IgD-negative memory B cell (primary cell): ENCODE data around the gene PGGT1B. TPM values are rescaled to one million over a fixed set of nuclear protein-coding genes. Genes with fewer than 3 reads are reported as not detected.
A peak's percentile ranks its signal among the peaks of the same experiment; 100 is the strongest.

Source experiments
- H3K27ac Mint-ChIP-seq, 3 donors: one replicate each; pipeline ENCODE4 v1.8.0; 2020 to 2022; ENCODE audit warnings: mild to moderate bottlenecking in 3 of 3, mixed read lengths in 3 of 3, moderate library complexity in 1 of 3
- H3K27me3 Mint-ChIP-seq: one replicate; pipeline ENCODE4 v1.8.0; 2021; ENCODE audit warnings: mixed read lengths
- H3K36me3 Mint-ChIP-seq: one replicate; pipeline ENCODE4 v1.8.0; 2020; ENCODE audit warnings: mild to moderate bottlenecking, mixed read lengths
- H3K4me1 Mint-ChIP-seq, 3 donors: one replicate each; pipeline ENCODE4 v1.8.0; 2020 to 2022; ENCODE audit warnings: mixed read lengths in 3 of 3, mild to moderate bottlenecking in 1 of 3
- H3K4me3 Mint-ChIP-seq, 4 donors: one replicate each; pipeline ENCODE4 v1.8.0; 2020 to 2022; ENCODE audit warnings: mild to moderate bottlenecking in 4 of 4, mixed read lengths in 4 of 4, moderate library complexity in 3 of 4
- H3K9me3 Mint-ChIP-seq, 3 donors: one replicate each; pipeline ENCODE4 v1.8.0; 2020 to 2021; ENCODE audit warnings: mixed read lengths in 3 of 3, mild to moderate bottlenecking in 1 of 3
- polyA plus RNA-seq: library from polyadenylated mRNA; unstranded; fragments of 300-500 nt; fragmentation: Illumina TruSeq; gene quantifications from one replicate; pipeline ENCODE4 v1.2.3, GENCODE V29; 2021

The PGGT1B gene
- polyA plus RNA-seq, 1 donor from 2014 or later = 13.3 TPM

DNA sequence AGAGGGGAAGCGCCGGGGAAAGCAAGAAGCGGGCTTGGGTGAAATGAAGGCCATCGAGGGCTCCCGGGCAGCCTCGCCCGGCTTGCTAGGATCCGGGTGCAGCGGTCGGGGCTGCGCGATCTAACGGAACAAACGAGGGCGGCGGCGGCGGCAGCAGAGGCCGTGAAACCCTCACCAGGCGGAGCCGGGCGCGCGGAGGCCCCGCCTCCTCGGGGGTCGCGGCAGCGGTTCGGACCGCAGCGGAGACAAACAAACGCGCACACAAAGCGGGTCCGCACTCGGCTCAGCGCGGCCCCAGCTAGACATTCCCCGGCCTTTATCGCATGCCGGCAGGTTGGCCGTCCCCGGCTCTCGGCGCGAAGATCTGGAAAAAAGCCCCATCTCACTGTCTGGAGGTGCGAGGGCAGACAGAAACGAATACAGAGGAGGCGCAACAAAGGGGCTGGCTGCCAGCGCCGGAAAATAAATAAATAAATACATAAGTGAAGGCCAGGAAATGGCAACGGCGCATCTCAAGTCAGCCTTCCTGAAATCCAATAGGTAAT, 82.4 kb downstream of the PGGT1B start:
- Mint-ChIP-seq H3K4me1 (peaks cover 2 to 19% (median 6%) of the 10 kb centered on the region in 3 donors), H3K36me3 (peaks cover 2% of the 10 kb centered on the region), H3K9me3 (peaks cover 2 to 3% (median 2%) of the 10 kb centered on the region in 3 donors), H3K27me3 (peaks cover 43% of the 10 kb centered on the region), H3K4me3 (peak overlapping the region; percentile 79 to 95 (median 85)), H3K27ac (peak overlapping the region in 1 of 3 donors; percentile 62)

DNA sequence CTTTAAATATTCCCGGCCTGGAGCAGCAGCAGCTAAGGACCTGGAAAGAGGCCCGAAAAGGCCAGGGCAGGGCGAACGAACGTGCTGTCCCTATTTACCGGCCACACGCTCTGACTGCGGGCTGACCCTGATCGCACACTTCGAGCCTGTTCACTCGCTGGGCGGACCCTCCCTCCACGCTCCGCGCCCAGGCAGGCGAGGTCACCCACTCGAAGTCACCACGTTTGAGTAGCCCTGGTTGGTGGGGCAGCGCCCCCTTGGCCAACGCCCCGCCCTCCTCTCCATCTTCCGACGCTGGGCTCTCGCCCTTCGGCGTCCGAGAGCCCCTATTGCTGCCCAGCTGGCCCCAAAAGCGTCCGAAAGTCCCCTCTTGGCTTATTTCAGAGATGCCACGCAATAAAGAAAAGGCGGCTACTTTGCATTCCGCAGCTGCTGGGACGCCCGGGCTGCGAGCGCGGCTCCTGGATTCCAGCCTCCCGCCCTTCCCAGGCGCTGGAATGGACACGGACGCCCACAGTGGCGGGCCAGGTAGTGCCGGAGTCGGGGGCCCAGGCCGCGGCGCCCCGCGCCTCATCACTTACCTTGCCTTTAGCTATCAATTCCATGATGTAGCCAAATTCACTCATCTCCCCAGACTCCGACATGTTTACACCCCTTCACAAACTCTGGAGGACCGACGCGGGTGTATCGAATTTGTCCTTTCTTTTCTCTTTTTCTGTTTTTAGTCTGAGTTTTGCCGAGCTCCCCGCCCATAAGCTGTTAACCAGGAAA, 83.1 kb downstream of the PGGT1B start:
- Mint-ChIP-seq H3K27ac (peak overlapping the region in 1 of 3 donors; percentile 62), H3K9me3 (peaks cover 2 to 3% (median 2%) of the 10 kb centered on the region in 3 donors), H3K4me1 (peaks cover 2 to 19% (median 6%) of the 10 kb centered on the region in 3 donors), H3K36me3 (peaks cover 2% of the 10 kb centered on the region), H3K27me3 (peaks cover 44% of the 10 kb centered on the region), H3K4me3 (peak overlapping the region; percentile 79 to 95 (median 85))

DNA sequence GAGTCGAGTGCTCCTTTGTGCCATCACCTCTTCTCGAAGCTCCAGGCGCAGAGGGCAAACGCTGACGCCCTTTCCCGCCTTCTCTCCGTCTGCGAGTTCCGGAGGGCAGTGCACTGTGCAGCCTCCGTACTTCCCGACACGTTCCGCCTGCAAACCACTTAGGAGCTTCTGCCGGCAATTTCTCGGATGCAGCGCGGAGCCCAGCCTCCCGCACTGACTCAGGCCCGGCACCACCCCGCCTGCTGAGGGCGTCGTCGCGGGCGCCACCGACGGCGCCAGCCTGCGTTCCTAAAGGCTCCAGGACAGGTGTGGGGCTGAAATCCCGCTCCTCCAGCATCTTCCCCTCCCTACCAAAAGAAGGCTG, 83.7 kb downstream of the PGGT1B start:
- Mint-ChIP-seq H3K27me3 (peaks cover 45% of the 10 kb centered on the region), H3K4me1 (peaks cover 2 to 19% (median 5%) of the 10 kb centered on the region in 3 donors), H3K27ac (peak overlapping the region in 1 of 3 donors; percentile 73), H3K9me3 (peaks cover 0 to 2% (median under 1%) of the 10 kb centered on the region in 3 donors), H3K4me3 (peak overlapping the region; percentile 17 to 80 (median 62)), H3K36me3 (peaks cover 2% of the 10 kb centered on the region)

DNA sequence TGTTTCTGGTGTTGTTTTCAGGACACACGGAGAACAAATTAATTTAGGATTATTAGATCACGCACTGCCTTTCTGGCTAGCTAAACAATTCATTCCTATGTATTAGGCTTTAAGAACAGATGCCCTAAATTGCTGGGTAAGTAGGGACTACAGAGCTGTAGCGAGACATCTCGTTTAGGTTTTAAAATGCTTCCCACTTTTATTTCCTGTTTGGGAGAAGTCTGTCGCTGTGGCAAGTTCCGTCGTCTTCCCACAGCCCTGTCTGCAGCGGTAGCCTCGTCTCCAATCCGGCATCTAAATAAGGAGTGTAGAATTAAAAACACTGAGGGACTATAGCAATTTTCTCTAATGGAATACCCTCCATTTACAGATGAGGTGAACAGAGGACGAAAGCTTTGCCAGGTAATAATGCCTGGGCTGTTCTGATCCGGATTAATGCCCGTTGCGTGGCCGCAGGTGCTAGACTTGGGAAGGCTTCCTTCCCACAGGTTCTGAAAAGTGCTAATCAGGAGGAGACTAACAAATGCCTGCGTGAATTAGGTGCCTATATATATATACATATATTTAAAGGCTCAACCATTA, 91.7 kb downstream of the PGGT1B start:
- Mint-ChIP-seq H3K27ac (peak overlapping the region in 1 of 3 donors; percentile 66), H3K4me1 (peaks cover 7 to 10% (median 9%) of the 10 kb centered on the region in 3 donors), H3K4me3 (peak overlapping the region; percentile 77 to 95 (median 89)), H3K36me3 (no peaks in the 10 kb centered on the region), H3K9me3 (peaks cover 3 to 8% (median 8%) of the 10 kb centered on the region in 3 donors), H3K27me3 (peaks cover 36% of the 10 kb centered on the region)

DNA sequence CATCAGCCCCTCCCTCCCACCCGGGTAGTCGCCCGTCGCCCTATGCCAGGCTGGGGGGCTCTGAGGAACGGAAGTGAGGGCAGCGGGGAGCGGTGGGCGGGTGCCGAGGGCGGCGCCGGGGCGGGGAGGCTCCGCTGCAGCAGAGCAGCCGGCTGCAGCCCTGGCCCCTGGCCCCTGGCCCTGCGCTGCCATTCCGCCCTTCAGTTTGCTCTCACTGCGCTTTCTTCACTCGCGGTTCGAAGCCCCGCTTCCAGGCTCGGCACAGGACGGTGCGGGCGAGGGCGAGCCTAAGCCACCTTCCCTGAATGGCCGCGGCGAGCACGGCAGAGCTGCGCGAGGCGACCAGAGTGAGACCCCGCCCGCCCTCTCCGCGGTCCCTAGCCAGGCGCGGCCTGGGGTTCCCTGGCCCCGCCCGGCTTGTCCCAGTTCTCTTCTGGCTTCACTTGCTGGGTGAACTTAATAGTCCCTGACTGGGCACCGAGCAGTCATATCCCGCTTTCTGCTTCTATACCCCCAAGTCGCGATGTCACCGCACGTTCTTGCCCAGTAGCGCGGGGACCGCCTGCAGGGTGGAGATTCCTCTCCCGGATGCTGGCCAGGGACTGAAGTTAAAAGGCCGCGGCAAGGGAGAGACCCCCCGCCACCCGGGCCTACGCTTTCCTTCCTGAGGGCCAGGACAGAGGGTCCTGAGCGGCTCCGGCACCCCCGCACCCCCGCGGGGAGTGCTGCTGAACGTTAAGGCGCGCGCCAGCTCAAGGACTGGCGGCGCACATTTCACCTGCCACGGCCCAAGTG, 92.3 kb downstream of the PGGT1B start:
- peaks cover 36% of the 10 kb centered on the region for H3K27me3 Mint-ChIP-seq
- H3K9me3 Mint-ChIP-seq = peaks cover 3 to 8% (median 8%) of the 10 kb centered on the region in 3 donors
- peak overlapping the region; percentile 86 to 95 (median 90) for H3K4me3 Mint-ChIP-seq
- peak overlapping the region in 1 of 3 donors; percentile 66 for H3K27ac Mint-ChIP-seq
- H3K4me1 Mint-ChIP-seq = peaks cover 7 to 10% (median 9%) of the 10 kb centered on the region in 3 donors
- no peaks in the 10 kb centered on the region for H3K36me3 Mint-ChIP-seq

DNA sequence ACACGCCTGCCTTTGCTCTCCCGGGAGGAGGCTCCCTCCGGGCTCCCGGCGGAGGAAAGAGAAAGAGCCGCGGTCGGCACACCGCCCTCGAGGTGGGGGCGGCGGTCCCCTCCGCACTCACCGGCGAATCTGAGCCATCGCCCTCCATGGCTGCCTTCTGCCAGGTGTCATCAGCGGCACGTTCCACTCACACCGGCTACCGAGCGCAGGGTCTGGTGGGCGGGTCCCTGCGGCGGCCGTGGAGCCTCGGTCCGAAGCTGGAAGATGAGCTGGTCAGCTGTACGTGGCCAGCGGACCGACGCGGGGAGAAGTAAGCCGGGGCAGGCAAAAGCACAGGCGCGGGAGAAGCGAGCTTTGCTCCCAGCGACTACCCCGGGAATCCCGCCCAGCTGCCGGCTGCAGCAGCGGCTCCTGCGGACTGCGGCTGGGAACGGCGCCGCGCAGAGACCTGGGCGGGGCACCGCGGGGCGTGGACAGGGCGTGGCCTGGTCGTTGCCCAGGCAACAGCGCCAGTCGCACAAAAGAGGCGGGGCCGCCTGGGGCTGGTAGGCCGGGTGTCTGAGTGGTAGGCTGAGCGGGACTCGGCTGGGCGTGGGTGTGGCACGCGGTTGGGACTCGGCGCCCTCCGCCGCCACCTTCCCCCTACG, 93.1 kb downstream of the PGGT1B start, which contains the start of gene TRIM36:
Gene TRIM36 (minus strand): TSS at position 422 of the 647 bp plus-strand sequence. CDS start 274 bp downstream, at position 148.
- H3K9me3 Mint-ChIP-seq = peaks cover 3 to 12% (median 8%) of the 10 kb centered on the region in 3 donors
- H3K27me3 Mint-ChIP-seq = peaks cover 34% of the 10 kb centered on the region
- H3K27ac Mint-ChIP-seq = peak within 1 kb of the TSS; percentile 58 to 78 (median 66)
- peak within 1 kb of the TSS; percentile 86 to 95 (median 90) for H3K4me3 Mint-ChIP-seq
- H3K4me1 Mint-ChIP-seq = peaks cover 7 to 10% (median 9%) of the 10 kb centered on the region in 3 donors
- no peaks in the 10 kb centered on the region for H3K36me3 Mint-ChIP-seq

DNA sequence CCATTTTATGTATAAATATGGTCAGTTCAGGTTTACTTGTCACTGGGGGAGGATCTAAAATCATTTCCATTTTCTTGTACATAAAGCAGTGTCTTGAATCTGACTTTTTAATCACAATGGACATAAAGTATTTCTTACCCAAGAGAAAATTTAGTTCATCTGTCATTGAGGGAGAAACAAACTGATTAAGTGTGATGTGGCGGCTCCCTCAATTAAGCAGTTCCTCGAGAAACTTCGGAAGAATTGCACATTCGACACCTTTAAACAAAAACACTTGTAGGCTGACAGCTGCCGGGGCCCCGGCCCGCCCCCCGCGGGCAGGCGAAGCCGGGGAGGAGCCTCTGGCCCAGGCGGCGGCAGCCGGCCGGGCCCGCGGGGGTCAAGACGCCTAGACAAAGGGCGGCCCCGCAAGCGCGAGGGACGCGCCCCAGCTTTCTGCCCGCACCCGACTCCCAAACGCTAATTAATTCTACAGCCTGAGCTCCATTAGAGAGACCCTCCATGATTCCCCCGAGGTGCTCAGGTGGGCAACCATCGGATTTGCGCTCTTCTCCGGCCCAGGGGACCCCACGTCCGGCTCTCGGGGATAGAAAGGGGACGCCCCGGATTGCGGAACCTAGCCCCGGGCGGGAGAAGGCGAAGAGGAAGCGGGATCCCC, 93.7 kb downstream of the PGGT1B start:
- H3K27me3 Mint-ChIP-seq = peaks cover 28% of the 10 kb centered on the region
- H3K27ac Mint-ChIP-seq = peak overlapping the region in 2 of 3 donors; percentile 23 to 58

DNA sequence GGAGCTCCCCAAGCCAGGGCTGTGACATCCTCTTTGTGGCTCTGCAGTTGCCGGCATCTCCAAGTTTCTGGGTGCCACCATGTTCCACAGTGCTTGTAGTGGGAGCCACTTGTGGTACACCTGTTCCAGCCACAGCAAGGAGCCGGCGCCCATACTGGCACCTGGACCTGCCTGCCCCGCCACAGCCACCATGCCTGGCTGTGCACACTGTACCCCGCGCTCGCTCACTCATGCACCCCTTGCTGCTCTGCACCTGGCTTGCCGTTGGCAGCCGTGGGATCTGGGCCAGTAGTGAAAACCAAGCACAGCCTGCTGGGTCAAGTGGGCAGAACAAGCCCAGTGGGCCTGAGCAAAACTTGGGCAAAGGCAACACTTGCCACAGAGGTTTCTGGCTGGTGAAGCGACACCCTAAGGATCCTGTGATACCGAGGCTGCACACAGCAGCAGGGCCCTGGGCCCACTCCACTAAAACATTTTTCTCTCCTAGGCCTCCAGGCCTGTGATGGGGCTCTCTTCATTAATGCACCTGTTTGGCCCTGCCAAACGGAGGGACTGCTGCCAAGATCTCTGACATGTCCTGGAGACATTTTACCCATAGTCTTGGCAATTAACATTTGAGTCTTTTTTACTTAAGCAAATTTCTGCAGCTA, 95.8 kb downstream of the PGGT1B start:
- Mint-ChIP-seq H3K27me3 (peaks cover 15% of the 10 kb centered on the region), H3K4me1 (peaks cover 7 to 10% (median 9%) of the 10 kb centered on the region in 3 donors), H3K27ac (no peak overlapping the region), H3K9me3 (peaks cover 5 to 15% (median 8%) of the 10 kb centered on the region in 3 donors), H3K36me3 (peaks cover 1% of the 10 kb centered on the region), H3K4me3 (peak overlapping the region in 1 of 4 donors; percentile 13)

More for the DNA sequence above, 93.7 kb downstream of the PGGT1B start:
- Mint-ChIP-seq H3K4me3 (peak overlapping the region; percentile 86 to 93 (median 90)), H3K4me1 (peaks cover 7 to 10% (median 9%) of the 10 kb centered on the region in 3 donors), H3K9me3 (peaks cover 5 to 15% (median 8%) of the 10 kb centered on the region in 3 donors), H3K36me3 (no peaks in the 10 kb centered on the region)

DNA sequence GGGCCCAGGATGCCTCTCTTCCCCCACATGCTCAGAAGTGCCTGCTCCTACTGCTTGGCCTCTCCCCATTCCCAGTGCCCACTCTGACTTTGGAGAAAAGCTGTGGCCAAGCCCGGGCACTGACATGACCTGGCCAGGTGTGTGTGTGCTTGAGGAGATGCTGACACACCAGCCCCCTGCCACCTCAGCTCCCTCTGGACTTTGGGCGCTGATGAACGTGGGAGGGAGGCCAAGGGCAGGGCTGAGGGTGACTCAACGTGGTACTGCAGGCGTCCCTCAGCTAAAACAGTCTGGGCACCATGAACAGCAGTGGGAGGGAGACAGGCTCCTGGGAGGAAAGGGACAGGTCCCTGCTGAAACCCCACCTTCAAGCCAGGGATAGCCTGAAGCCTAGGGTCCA, 96.9 kb downstream of the PGGT1B start:
- peaks cover 2 to 7% (median 4%) of the 10 kb centered on the region in 3 donors for H3K4me1 Mint-ChIP-seq
- no peak overlapping the region for H3K4me3 Mint-ChIP-seq
- H3K36me3 Mint-ChIP-seq = peaks cover 2% of the 10 kb centered on the region
- peaks cover 5 to 15% (median 8%) of the 10 kb centered on the region in 3 donors for H3K9me3 Mint-ChIP-seq
- H3K27me3 Mint-ChIP-seq = peaks cover 9% of the 10 kb centered on the region
- H3K27ac Mint-ChIP-seq = no peak overlapping the region

DNA sequence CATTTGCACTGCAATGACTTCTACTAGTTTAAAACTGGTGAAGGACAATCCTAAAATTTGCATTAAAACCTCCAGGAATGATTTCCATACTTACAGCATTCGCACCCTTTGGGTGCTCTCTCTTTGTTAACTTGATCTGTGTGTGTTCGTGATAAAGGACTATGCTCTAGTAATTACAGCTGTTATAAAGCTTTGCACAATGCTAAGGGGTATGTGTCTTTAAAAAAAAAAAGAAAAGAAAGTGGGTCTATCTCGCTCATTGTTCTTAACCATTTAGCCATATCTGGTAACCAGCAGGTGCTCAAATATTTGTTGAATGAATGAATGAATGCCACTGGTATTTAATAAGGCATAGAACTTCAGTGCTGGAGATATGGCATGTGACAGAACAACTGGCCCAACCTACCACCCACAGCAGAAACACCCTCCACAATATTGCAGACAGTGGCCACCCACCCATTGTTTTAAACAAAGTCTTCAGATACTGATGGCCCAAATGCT, 101.7 kb downstream of the PGGT1B start:
- Mint-ChIP-seq H3K4me3 (no peak overlapping the region), H3K27ac (no peak overlapping the region), H3K9me3 (peaks cover 0 to 8% (median 1%) of the 10 kb centered on the region in 3 donors), H3K36me3 (peaks cover 2% of the 10 kb centered on the region), H3K4me1 (no peaks in the 10 kb centered on the region), H3K27me3 (peaks cover 3% of the 10 kb centered on the region)
